Stimulated activated CD4-positive, alpha-beta T cell treated with anti-CD3 and anti-CD28 coated beads, Interleukin-1b, Interleukin-23, amount 100 ng/mL, for 24 hours (primary cell): Measurements from ENCODE around the gene ABHD15.
"Not testable (repeated sequence)": the region's sequence is repeated elsewhere in the genome, so short reads cannot be mapped to it uniquely, and the experiment has no call there.

Source experiments
- DNase-seq, 4 experiments: peaks; one replicate each; pipeline ENCODE4 v3.0.0-alpha.2; 2020; ENCODE audit warnings: low read depth in 4 of 4, low spot score in 1 of 4

Gene ABHD15

DNA sequence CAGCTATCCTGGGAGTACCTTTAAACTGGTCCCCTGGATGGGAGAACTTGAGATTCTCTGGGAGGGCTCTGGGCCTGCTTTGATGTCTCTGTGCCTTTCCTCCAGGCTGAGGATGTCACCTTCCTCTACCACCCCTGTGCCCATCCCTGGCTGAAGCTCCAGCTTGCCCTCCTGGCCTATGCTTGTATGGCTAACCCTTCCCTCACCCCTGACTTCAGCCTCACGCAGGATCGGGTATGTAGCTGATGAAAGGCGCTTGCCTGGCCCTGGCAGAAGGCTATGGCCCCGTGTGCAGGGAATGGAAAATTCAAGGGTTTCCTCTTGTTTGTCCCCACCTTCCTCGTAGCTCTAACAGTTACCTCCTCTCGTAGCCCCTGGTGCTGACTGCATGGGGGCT is 4.6 kb upstream of the ABHD15 start:
- DNase-seq: no peak

GRCh38 chr17:29570521-29570920 is 3.7 kb upstream of the ABHD15 start:
- no peak for DNase-seq

DNA sequence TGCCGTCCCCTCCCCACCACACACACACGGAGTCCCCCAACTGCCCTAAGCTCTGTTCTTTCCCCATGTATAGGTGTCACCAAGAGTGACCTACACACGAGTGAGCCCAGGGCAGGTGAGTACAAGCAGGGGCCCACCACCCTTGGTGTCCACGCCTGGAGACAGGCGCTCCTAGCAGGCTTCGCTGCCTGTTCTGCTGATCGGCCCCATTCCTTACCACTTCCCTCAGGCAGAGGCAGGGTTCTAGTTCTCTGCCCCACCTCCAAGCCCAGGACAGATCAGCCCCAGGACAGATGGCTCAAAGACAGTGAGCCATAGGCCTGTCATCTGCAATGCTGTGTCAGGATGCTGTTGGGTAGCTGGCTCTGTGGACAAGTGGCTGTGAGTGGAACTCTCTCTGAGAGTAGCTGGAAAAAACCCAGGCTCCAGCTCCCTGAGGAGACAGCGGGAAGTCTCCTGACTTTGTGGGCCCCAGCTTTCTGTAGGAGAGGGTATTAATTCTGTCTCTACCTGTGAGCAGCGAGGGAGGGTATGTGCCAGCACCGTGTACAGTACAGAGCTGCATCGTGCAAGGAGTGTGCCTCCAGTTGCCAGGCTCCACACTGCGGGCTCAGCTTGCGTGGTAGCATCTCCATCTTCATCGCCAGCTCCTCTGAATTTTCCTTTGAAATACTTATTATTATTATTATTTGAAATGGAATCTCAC is 2.6 kb upstream of the ABHD15 start:
- DNase-seq: no peak

GRCh38 chr17:29568331-29569244 is 1.8 kb upstream of the ABHD15 start, which contains the start of gene TP53I13:
TP53I13 (plus strand) TSS chr17:29568701; CDS start chr17:29568759, 58 bp downstream.
- peak in 3 of 4 experiments; percentile 71 to 91 (median 87) for DNase-seq

GRCh38 chr17:29567554-29568330 is 905 bp upstream of the ABHD15 start:
- DNase-seq: peak in 2 of 4 experiments; percentile 66 to 71

- DNase-seq: no peak
Measured at GRCh38 chr17:29567304-29567553, 392 bp upstream of the ABHD15 start.

GRCh38 chr17:29565643-29566472 is 979 bp downstream of the ABHD15 start:
- DNase-seq: no peak

GRCh38 chr17:29563816-29564215 is 3.0 kb downstream of the ABHD15 start:
- DNase-seq: no peak

DNA sequence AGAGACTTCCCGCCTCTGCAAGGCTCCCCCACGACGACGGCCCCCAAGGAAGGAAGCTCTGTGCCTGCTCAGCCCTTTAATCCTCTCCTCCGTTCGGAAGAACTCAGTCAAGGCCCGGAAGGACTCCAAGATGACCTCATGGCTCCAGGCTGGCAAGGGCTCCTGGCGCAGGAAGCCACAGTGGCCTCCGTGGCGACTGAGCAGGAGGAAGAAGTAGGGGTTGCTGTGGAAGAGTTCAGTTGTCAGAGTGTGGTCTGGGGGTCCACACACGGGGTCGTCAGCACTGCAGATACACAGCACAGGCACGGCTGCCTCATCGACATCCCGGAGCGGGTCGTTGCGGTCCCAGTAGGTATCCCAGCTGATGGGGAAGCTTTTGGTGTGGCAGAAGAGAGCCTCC is 4.2 kb downstream of the ABHD15 start:
- DNase-seq: no peak

- DNase-seq: no peak
Measured at GRCh38 chr17:29561554-29562517, 5.0 kb downstream of the ABHD15 start.

DNA sequence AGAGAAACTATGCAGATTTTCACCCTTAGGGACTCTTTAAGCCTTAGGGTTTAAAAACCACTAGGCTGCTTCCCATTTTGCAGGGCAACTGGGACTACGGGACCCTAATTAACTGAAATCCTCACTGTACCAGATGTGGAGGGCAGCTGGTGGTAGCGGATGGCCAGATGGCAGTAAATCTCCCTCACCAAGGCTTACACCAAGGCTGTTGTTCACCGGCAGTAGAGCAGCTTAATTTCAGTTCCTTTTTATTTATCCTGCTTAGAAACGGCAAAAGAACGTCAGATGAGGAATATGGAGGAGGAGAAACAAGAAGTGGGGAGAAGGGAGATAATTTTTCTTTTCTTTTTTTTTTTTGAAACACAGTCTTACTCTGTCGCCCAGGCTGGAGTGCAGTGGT is 6.5 kb downstream of the ABHD15 start:
- no peak for DNase-seq

GRCh38 chr17:29559640-29560039 is 7.2 kb downstream of the ABHD15 start:
- DNase-seq: no peak

DNA sequence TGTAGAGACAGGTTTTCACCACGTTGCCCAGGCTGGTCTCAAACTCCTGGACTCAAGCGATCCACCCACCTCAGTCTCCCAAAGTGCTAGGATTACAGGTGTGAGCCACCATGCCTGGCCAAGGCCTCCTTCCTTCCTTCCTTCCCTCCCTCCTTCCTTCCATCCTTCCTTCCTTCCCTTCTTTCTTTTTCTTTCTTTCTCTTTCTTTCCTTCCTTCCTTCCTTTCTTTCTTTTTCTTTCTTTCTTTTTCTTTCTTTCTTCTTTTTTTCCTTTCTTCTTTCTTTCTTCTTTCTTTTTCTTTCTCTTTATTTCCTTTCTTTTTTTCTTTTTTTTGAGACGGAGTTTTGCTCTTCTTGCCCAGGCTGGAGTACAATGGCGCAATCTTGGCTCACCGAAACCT is 8.7 kb downstream of the ABHD15 start:
- not testable (repeated sequence) for DNase-seq

DNA sequence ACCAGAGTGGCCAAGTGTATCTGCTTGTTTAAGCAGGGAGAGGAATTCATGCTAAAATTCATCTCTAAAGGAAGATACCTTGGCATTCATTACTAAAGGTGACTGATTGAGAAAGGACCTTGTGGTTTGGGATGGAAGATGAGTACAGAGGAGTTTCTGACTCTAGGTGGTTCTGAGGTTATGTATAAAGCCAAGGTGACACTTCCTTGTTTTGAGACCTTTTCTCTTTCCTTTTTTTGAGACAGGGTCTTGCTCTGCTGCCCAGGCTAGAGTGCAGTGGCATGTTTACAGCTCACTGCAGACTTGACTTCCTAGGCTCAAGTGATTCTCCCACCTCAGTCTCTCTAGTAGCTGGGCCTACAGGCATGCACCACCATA is 9.1 kb downstream of the ABHD15 start:
- DNase-seq: no peak

GRCh38 chr17:29557085-29557738 is 9.6 kb downstream of the ABHD15 start:
- no peak for DNase-seq

DNA sequence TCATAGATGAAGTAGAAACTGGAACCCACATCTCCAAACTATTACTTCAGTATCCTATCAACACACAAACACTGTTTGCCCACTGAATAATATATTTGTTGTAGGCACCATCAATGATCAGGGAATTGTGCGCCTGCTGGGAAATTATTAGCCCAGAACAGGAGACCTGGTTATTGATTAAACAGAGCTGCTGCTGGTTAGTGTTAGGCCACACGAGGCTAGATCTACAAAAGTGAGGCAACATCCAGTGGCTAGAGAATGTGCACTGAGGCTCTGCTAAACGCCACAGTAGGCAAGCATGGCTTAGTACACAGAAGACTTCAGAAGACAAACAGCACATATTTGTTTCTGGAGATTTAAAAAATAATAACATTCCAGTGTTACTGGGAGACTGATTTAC is 11.0 kb downstream of the ABHD15 start:
- no peak for DNase-seq

- DNase-seq: no peak
Measured at GRCh38 chr17:29549177-29549923, 17.5 kb downstream of the ABHD15 start.

- no peak for DNase-seq
Measured at GRCh38 chr17:29546830-29547229, 20.0 kb downstream of the ABHD15 start.

DNA sequence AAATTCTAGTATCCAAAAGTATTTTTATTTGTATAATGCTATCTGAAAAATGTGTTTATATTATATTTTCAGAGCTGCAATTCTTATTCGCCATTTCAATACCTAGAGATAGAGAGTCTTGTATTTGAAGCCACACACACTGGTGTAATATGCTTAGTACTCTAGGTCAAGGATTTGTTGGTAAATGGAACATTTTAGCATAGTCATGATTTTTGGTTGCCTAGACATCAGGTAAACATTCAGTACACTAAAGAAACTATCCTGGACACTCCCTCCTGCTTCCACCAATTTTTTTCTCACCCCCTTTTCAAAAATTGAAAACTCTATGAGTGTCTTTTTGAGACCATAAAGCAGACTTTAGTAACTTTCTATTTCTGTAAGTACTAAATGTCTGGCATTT is 20.8 kb downstream of the ABHD15 start:
- no peak for DNase-seq
